PC-9 (cell line): ENCODE results near the gene TP53BP1. TPM values are rescaled to one million over a fixed set of nuclear protein-coding genes. Genes with fewer than 3 reads are reported as not detected.

ENCODE experiments used
- BruUV-seq: library from RNA; stranded (reverse); fragments of 400-500 nt; replicated peaks from 2 replicates; lab custom pipeline; 2021; lab: Mats Ljungman, UMichigan
- CTCF ChIA-PET: fragments of 300-600 bp; sonication (Branson Sonifier 250); formaldehyde crosslinking; loops from one replicate; lab custom pipeline; 2022; ENCODE audit warnings: antibody characterized with exemption; lab: Charles Lee
- POLR2A ChIA-PET: fragments of 300-600 bp; sonication (Branson Sonifier 250); formaldehyde crosslinking; loops from one replicate; lab custom pipeline; 2022; ENCODE audit warnings: antibody characterized with exemption; ENCODE audit not compliant: unreplicated experiment; lab: Charles Lee
- DNase-seq, 2 experiments: peaks; one replicate each; pipeline versions ENCODE4 v3.0.0 to v3.0.0-alpha.2; 2015 to 2022; ENCODE audit warnings: mixed read lengths in 1 of 2
- H2AFZ ChIP-seq: fragments of 200-600 bp; sonication (generic); 2 replicates; pipeline ENCODE4 v1.8.1; 2017; ENCODE audit warnings: antibody characterized with exemption
- H3F3A ChIP-seq: fragments of 200-600 bp; sonication (generic); 2 replicates; pipeline ENCODE4 v1.8.1; 2017; ENCODE audit warnings: antibody characterized with exemption, mild to moderate bottlenecking, low read depth; ENCODE audit not compliant: insufficient read depth
- H3K27ac ChIP-seq: fragments of 200-600 bp; sonication (generic); 2 replicates; pipeline ENCODE4 v1.6.1; 2016; ENCODE audit warnings: mixed run types
- H3K27me3 ChIP-seq: fragments of 200-600 bp; sonication (generic); 2 replicates; pipeline ENCODE4 v1.6.1; 2016; ENCODE audit warnings: low read depth, mixed run types; ENCODE audit not compliant: insufficient read depth
- H3K36me3 ChIP-seq: fragments of 200-600 bp; sonication (generic); 2 replicates; pipeline ENCODE4 v1.6.1; 2016; ENCODE audit warnings: low read depth, mixed run types
- H3K4me1 ChIP-seq: fragments of 200-600 bp; sonication (generic); replicated peaks from 2 replicates; pipeline ENCODE4 v1.6.1; 2016; ENCODE audit warnings: mixed run types; ENCODE audit not compliant: insufficient read depth
- H3K4me2 ChIP-seq: fragments of 200-600 bp; sonication (generic); 2 replicates; pipeline ENCODE4 v1.6.1; 2017; ENCODE audit warnings: mixed run types
- H3K4me3 ChIP-seq: fragments of 200-600 bp; sonication (generic); 2 replicates; pipeline ENCODE4 v1.6.1; 2016; ENCODE audit warnings: mixed run types
- H3K79me2 ChIP-seq: fragments of 200-600 bp; sonication (generic); 2 replicates; pipeline ENCODE4 v1.6.1; 2017; ENCODE audit warnings: low read depth, mixed run types
- H3K9me2 ChIP-seq: fragments of 200-600 bp; sonication (generic); 2 replicates; pipeline ENCODE4 v1.8.1; 2017; ENCODE audit warnings: mild to moderate bottlenecking; ENCODE audit not compliant: insufficient read depth
- H3K9me3 ChIP-seq: fragments of 200-600 bp; sonication (generic); 2 replicates; pipeline ENCODE4 v1.8.1; 2016; ENCODE audit warnings: low read depth; ENCODE audit not compliant: insufficient read depth
- H4K20me1 ChIP-seq: fragments of 200-600 bp; sonication (generic); 2 replicates; pipeline ENCODE4 v1.8.1; 2017; ENCODE audit not compliant: insufficient read depth
- EZH2 ChIP-seq: fragments of 200-600 bp; sonication (generic); IDR thresholded peaks from 2 replicates; pipeline ENCODE4 v1.8.0; 2017; ENCODE audit warnings: antibody characterized with exemption, low read depth
- intact Hi-C: fragments of 100-400 bp; cut with micrococcal nuclease; formaldehyde crosslinking; loops from one replicate; pipeline ENCODE4 v1.10.0; 2022; ENCODE audit not compliant: unreplicated experiment
- total RNA-seq: library from RNA; stranded (reverse); gene quantifications from 2 replicates; pipeline ENCODE4 v1.2.3, GENCODE V29; 2021
- TF ChIP-seq, protein P1 (sequence below): fragments of 200-600 bp; sonication (generic); conservative IDR thresholded peaks from 2 replicates; pipeline ENCODE4 v1.6.1; 2017; ENCODE audit warnings: mixed run types, antibody characterized with exemption, mild to moderate bottlenecking, moderate library complexity

TP53BP1 gene
- total RNA-seq, 1 experiment from 2014 or later, result 66.8 TPM

DNA sequence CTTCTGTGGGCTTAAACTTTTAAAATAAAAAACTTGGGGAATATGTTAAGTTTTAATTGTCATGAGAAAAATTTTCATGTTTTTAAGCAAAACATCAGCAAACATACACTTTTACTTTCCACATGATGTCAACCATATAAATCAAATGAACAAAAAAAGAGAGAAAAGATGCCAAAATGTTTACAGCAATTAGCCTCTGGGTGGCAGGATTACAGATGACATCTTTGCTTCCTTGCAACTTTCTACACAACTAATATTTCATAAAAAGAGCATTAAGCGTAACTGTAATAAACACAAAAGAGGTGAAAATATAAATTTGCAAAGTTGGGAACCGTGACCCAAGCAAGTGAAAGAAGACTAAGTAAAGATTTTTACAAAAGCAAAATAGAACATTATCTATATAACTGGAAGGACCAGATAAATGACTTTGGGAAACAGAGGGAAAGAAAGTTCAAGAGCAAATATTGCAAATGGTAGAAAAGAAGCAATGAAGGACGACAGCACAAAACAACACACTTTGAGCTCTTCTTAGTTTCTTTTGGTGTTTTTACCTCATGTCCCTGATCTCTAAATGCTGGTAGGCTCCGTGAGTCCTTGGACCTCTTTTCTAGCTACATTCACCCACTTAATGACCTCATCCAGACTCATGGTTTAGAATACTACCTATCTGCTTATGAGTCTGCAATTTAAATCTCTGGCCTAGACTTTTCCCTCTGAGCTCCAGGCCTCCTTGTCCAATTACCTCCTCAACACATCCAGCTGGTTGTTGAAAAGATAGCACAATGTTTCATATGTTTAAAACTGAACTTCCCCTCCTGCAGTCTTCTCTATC, 9.4 kb downstream of the TP53BP1 start:
- Histone ChIP-seq H3K9me2 (no peaks in the 10 kb centered on the region), H2AFZ (no peak overlapping the region), H3K4me3 (no peak overlapping the region), H3K27me3 (no peaks in the 10 kb centered on the region), H3K79me2 (no peaks in the 10 kb centered on the region), H3K9me3 (no peaks in the 10 kb centered on the region), H3K4me2 (no peak overlapping the region), H3K27ac (no peak overlapping the region), H3K4me1 (no peaks in the 10 kb centered on the region), H3F3A (no peaks in the 10 kb centered on the region), H4K20me1 (no peaks in the 10 kb centered on the region; the same call in 1 of the 2 replicates), H3K36me3 (peaks cover 11% of the 10 kb centered on the region; the same call in 1 of the 2 replicates)
- no peak for DNase-seq
- intact Hi-C loops, result no loop called here
- ChIA-PET CTCF (interaction anchor here (0.6 kb wide), 1 partner anchor 69 kb away, joined by 8 read pairs; no protein-coding TSS in a partner anchor), POLR2A (interaction anchor here (0.6 to 0.7 kb wide), 2 partner anchors 46 to 944 kb away, joined by 3 read pairs; no protein-coding TSS in a partner anchor)
- TF ChIP-seq EZH2, result no peak
- TF ChIP-seq, protein P1, sequence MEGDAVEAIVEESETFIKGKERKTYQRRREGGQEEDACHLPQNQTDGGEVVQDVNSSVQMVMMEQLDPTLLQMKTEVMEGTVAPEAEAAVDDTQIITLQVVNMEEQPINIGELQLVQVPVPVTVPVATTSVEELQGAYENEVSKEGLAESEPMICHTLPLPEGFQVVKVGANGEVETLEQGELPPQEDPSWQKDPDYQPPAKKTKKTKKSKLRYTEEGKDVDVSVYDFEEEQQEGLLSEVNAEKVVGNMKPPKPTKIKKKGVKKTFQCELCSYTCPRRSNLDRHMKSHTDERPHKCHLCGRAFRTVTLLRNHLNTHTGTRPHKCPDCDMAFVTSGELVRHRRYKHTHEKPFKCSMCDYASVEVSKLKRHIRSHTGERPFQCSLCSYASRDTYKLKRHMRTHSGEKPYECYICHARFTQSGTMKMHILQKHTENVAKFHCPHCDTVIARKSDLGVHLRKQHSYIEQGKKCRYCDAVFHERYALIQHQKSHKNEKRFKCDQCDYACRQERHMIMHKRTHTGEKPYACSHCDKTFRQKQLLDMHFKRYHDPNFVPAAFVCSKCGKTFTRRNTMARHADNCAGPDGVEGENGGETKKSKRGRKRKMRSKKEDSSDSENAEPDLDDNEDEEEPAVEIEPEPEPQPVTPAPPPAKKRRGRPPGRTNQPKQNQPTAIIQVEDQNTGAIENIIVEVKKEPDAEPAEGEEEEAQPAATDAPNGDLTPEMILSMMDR, result peak; percentile 48; the same call in 1 of the 2 replicates
- no TSS peak for BruUV-seq

DNA sequence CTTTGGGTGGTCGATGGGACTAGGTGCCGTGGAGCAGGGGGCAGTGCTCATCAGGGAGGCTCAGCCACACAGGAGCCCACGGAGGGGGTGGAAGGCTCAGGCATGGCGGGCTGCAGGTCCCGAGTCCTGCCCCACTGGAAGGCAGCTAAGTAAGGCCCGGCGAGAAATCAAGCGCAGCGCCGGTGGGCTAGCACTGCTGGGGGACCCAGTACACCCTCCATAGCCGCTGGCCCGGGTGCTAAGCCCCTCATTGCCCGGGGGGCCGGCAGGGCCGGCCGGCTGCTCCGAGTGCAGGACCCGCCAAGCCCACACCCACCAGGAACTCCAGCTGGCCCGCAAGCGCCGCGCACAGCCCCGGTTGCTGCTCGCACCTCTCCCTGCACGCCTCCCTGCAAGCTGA, 19.1 kb downstream of the TP53BP1 start:
- Histone ChIP-seq H2AFZ (no peak overlapping the region), H3F3A (no peaks in the 10 kb centered on the region), H3K36me3 (peaks cover 12% of the 10 kb centered on the region), H3K9me3 (no peaks in the 10 kb centered on the region), H3K27ac (no peak overlapping the region), H3K4me2 (no peak overlapping the region), H3K4me3 (no peak overlapping the region), H3K27me3 (no peaks in the 10 kb centered on the region), H4K20me1 (no peaks in the 10 kb centered on the region), H3K9me2 (no peaks in the 10 kb centered on the region), H3K4me1 (no peaks in the 10 kb centered on the region), H3K79me2 (no peaks in the 10 kb centered on the region)
- no peak for TF ChIP-seq EZH2
- TF ChIP-seq, protein P1, result no peak
- ChIA-PET CTCF (no interaction called here), POLR2A (no interaction called here)
- no peak for DNase-seq
- intact Hi-C loops, result no loop called here
- no TSS peak for BruUV-seq

DNA sequence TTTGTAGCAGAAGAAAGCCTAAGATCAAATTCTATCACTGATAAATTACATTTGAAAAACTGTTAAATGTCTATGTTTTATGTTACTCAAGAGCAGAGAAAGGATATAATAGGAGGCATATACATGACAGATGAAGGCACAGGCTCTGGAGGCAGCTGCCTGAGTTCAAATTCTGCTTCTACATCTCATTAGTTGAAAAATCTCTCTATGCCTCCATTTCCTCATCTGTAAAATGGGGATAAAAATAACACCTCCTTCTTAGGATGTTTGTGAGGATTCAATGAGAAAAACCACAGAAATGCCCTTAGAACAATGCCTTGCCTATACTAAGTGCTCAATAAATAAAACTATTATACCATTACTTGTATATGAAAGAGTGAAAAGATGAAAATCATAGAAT, 21.0 kb downstream of the TP53BP1 start:
- no peaks in the 10 kb centered on the region for H3K9me3 ChIP-seq
- H3K4me3 ChIP-seq, result no peak overlapping the region
- 0 out of 2 replicates have a peak, but pooled peaks cover 11% of the 10 kb centered on the region for H3K36me3 ChIP-seq
- BruUV-seq, result no TSS peak
- H3F3A ChIP-seq, result no peaks in the 10 kb centered on the region
- H3K79me2 ChIP-seq, result no peaks in the 10 kb centered on the region
- intact Hi-C loops, result no loop called here
- no peaks in the 10 kb centered on the region for H3K4me1 ChIP-seq
- no peak overlapping the region for H2AFZ ChIP-seq
- no peaks in the 10 kb centered on the region for H4K20me1 ChIP-seq
- ChIA-PET CTCF (no interaction called here), POLR2A (interaction anchor here (0.6 kb wide), 2 partner anchors 26 to 117 kb away, joined by 4 to 7 read pairs; no protein-coding TSS in a partner anchor)
- no peaks in the 10 kb centered on the region for H3K9me2 ChIP-seq
- no peaks in the 10 kb centered on the region for H3K27me3 ChIP-seq
- TF ChIP-seq, protein P1, result no peak
- TF ChIP-seq EZH2, result no peak
- DNase-seq, result no peak
- H3K27ac ChIP-seq, result no peak overlapping the region
- no peak overlapping the region for H3K4me2 ChIP-seq
